Activated CD4-positive, alpha-beta T cell treated with anti-CD3 and anti-CD28 coated beads, Interleukin-2, amount 10 ng/mL, durations not matched to agents 24 days and 14 days (primary cell): Measurements from ENCODE around the gene RSBN1L. TPM values are rescaled to one million over a fixed set of nuclear protein-coding genes. Genes with fewer than 3 reads are reported as not detected.

ENCODE experiments used
- DNase-seq: peaks from one replicate; pipeline ENCODE4 v3.0.0; 2022
- H3K27ac Mint-ChIP-seq: one replicate; pipeline ENCODE4 v1.8.0; 2022; ENCODE audit warnings: mild to moderate bottlenecking, mixed read lengths
- H3K27me3 Mint-ChIP-seq: one replicate; pipeline ENCODE4 v1.8.0; 2022; ENCODE audit warnings: mixed read lengths
- H3K36me3 Mint-ChIP-seq: one replicate; pipeline ENCODE4 v1.8.0; 2022; ENCODE audit warnings: low read depth, mild to moderate bottlenecking, mixed read lengths
- H3K4me1 Mint-ChIP-seq: one replicate; pipeline ENCODE4 v1.8.0; 2021; ENCODE audit warnings: mixed read lengths
- H3K4me3 Mint-ChIP-seq: one replicate; pipeline ENCODE4 v1.8.0; 2022; ENCODE audit warnings: mild to moderate bottlenecking, moderate library complexity, mixed read lengths
- H3K9me3 Mint-ChIP-seq: one replicate; pipeline ENCODE4 v1.8.0; 2021; ENCODE audit warnings: mixed read lengths
- intact Hi-C: fragments of 100-400 bp; cut with micrococcal nuclease; formaldehyde crosslinking; loops from one replicate; pipeline ENCODE4 v1.15.1; 2023
- total RNA-seq: library from RNA; stranded (reverse); gene quantifications from 2 replicates; pipeline ENCODE4 v1.2.3, GENCODE V29; 2022

RSBN1L gene
- total RNA-seq, 1 donor from 2014 or later, result 31.3 TPM

- DNase-seq, result peak; percentile 80
- Mint-ChIP-seq H3K36me3 (peaks cover 29% of the 10 kb centered on the region), H3K9me3 (no peaks in the 10 kb centered on the region), H3K4me1 (peaks cover 60% of the 10 kb centered on the region), H3K27me3 (no peaks in the 10 kb centered on the region), H3K4me3 (peak overlapping the region; percentile 97), H3K27ac (peak overlapping the region; percentile 98)
- intact Hi-C loops, result loop anchor here (1.0 to 5.0 kb wide), 5 partner anchors 35 to 223 kb away; no protein-coding TSS in a partner anchor
Observed at GRCh38 chr7:77799078-77799964, 103.1 kb downstream of the RSBN1L start.

GRCh38 chr7:77800158-77800557 lies 103.9 kb downstream of the RSBN1L start:
- no peak for DNase-seq
- H3K27ac Mint-ChIP-seq, result peak overlapping the region; percentile 98
- no peaks in the 10 kb centered on the region for H3K9me3 Mint-ChIP-seq
- H3K27me3 Mint-ChIP-seq, result no peaks in the 10 kb centered on the region
- peaks cover 27% of the 10 kb centered on the region for H3K36me3 Mint-ChIP-seq
- peak overlapping the region; percentile 97 for H3K4me3 Mint-ChIP-seq
- intact Hi-C loops, result no loop called here
- H3K4me1 Mint-ChIP-seq, result peaks cover 60% of the 10 kb centered on the region

- Mint-ChIP-seq H3K36me3 (peaks cover 31% of the 10 kb centered on the region), H3K4me1 (peaks cover 60% of the 10 kb centered on the region), H3K4me3 (peak overlapping the region; percentile 97), H3K9me3 (no peaks in the 10 kb centered on the region), H3K27ac (peak overlapping the region; percentile 12), H3K27me3 (no peaks in the 10 kb centered on the region)
- intact Hi-C loops, result no loop called here
- no peak for DNase-seq
Observed at GRCh38 chr7:77800730-77801129, 104.5 kb downstream of the RSBN1L start.

- Mint-ChIP-seq H3K27me3 (no peaks in the 10 kb centered on the region), H3K4me3 (peak overlapping the region; percentile 67), H3K27ac (peak overlapping the region; percentile 79), H3K9me3 (peaks cover 3% of the 10 kb centered on the region), H3K4me1 (peaks cover 46% of the 10 kb centered on the region), H3K36me3 (peaks cover 48% of the 10 kb centered on the region)
- DNase-seq, result no peak
- intact Hi-C loops, result no loop called here
Observed at GRCh38 chr7:77802557-77803405, 106.5 kb downstream of the RSBN1L start.

GRCh38 chr7:77806425-77806824 lies 110.2 kb downstream of the RSBN1L start:
- H3K4me3 Mint-ChIP-seq, result no peak overlapping the region
- no peaks in the 10 kb centered on the region for H3K27me3 Mint-ChIP-seq
- H3K27ac Mint-ChIP-seq, result no peak overlapping the region
- intact Hi-C loops, result no loop called here
- peaks cover 37% of the 10 kb centered on the region for H3K4me1 Mint-ChIP-seq
- H3K9me3 Mint-ChIP-seq, result peaks cover 7% of the 10 kb centered on the region
- DNase-seq, result no peak
- H3K36me3 Mint-ChIP-seq, result peaks cover 56% of the 10 kb centered on the region

GRCh38 chr7:77808517-77808916 lies 112.3 kb downstream of the RSBN1L start:
- intact Hi-C loops, result no loop called here
- no peak for DNase-seq
- Mint-ChIP-seq H3K4me3 (no peak overlapping the region), H3K9me3 (peaks cover 7% of the 10 kb centered on the region), H3K27me3 (no peaks in the 10 kb centered on the region), H3K4me1 (peaks cover 33% of the 10 kb centered on the region), H3K36me3 (peaks cover 58% of the 10 kb centered on the region), H3K27ac (peak overlapping the region; percentile 11)

- Mint-ChIP-seq H3K9me3 (peaks cover 9% of the 10 kb centered on the region), H3K4me3 (no peak overlapping the region), H3K27ac (no peak overlapping the region), H3K27me3 (no peaks in the 10 kb centered on the region), H3K4me1 (peaks cover 23% of the 10 kb centered on the region), H3K36me3 (peaks cover 50% of the 10 kb centered on the region)
- intact Hi-C loops, result no loop called here
- DNase-seq, result no peak
Observed at GRCh38 chr7:77811516-77812289, 115.4 kb downstream of the RSBN1L start.

- H3K36me3 Mint-ChIP-seq, result peaks cover 52% of the 10 kb centered on the region
- peaks cover 26% of the 10 kb centered on the region for H3K4me1 Mint-ChIP-seq
- H3K9me3 Mint-ChIP-seq, result peaks cover 14% of the 10 kb centered on the region
- H3K27me3 Mint-ChIP-seq, result no peaks in the 10 kb centered on the region
- no peak overlapping the region for H3K27ac Mint-ChIP-seq
- no peak for DNase-seq
- no peak overlapping the region for H3K4me3 Mint-ChIP-seq
- intact Hi-C loops, result no loop called here
Observed at GRCh38 chr7:77812290-77812685, 116.0 kb downstream of the RSBN1L start.

- no peak for DNase-seq
- H3K4me1 Mint-ChIP-seq, result peaks cover 26% of the 10 kb centered on the region
- no peak overlapping the region for H3K4me3 Mint-ChIP-seq
- H3K9me3 Mint-ChIP-seq, result peaks cover 18% of the 10 kb centered on the region
- H3K27me3 Mint-ChIP-seq, result no peaks in the 10 kb centered on the region
- H3K27ac Mint-ChIP-seq, result peak overlapping the region; percentile 63
- H3K36me3 Mint-ChIP-seq, result peaks cover 50% of the 10 kb centered on the region
- intact Hi-C loops, result no loop called here
Observed at GRCh38 chr7:77813180-77813579, 116.9 kb downstream of the RSBN1L start.

- no peaks in the 10 kb centered on the region for H3K27me3 Mint-ChIP-seq
- peaks cover 47% of the 10 kb centered on the region for H3K9me3 Mint-ChIP-seq
- no peak overlapping the region for H3K27ac Mint-ChIP-seq
- no peak overlapping the region for H3K4me3 Mint-ChIP-seq
- intact Hi-C loops, result no loop called here
- DNase-seq, result no peak
- peaks cover 13% of the 10 kb centered on the region for H3K4me1 Mint-ChIP-seq
- H3K36me3 Mint-ChIP-seq, result peaks cover 80% of the 10 kb centered on the region
Observed at GRCh38 chr7:77819021-77819420, 122.8 kb downstream of the RSBN1L start.

- no peak for DNase-seq
- peaks cover 54% of the 10 kb centered on the region for H3K9me3 Mint-ChIP-seq
- no peak overlapping the region for H3K27ac Mint-ChIP-seq
- peaks cover 14% of the 10 kb centered on the region for H3K4me1 Mint-ChIP-seq
- H3K36me3 Mint-ChIP-seq, result peaks cover 84% of the 10 kb centered on the region
- H3K27me3 Mint-ChIP-seq, result no peaks in the 10 kb centered on the region
- intact Hi-C loops, result no loop called here
- H3K4me3 Mint-ChIP-seq, result no peak overlapping the region
Observed at GRCh38 chr7:77820967-77821366, 124.7 kb downstream of the RSBN1L start.

- peaks cover 11% of the 10 kb centered on the region for H3K4me1 Mint-ChIP-seq
- no peak overlapping the region for H3K4me3 Mint-ChIP-seq
- peaks cover 72% of the 10 kb centered on the region for H3K36me3 Mint-ChIP-seq
- intact Hi-C loops, result no loop called here
- no peak for DNase-seq
- peaks cover 46% of the 10 kb centered on the region for H3K9me3 Mint-ChIP-seq
- H3K27me3 Mint-ChIP-seq, result no peaks in the 10 kb centered on the region
- H3K27ac Mint-ChIP-seq, result no peak overlapping the region
Observed at GRCh38 chr7:77822269-77822668, 126.0 kb downstream of the RSBN1L start.

GRCh38 chr7:77823787-77824186 lies 127.5 kb downstream of the RSBN1L start:
- no peaks in the 10 kb centered on the region for H3K27me3 Mint-ChIP-seq
- no peak overlapping the region for H3K4me3 Mint-ChIP-seq
- peak overlapping the region; percentile 13 for H3K27ac Mint-ChIP-seq
- intact Hi-C loops, result no loop called here
- H3K4me1 Mint-ChIP-seq, result peaks cover 14% of the 10 kb centered on the region
- H3K9me3 Mint-ChIP-seq, result peaks cover 38% of the 10 kb centered on the region
- H3K36me3 Mint-ChIP-seq, result peaks cover 59% of the 10 kb centered on the region
- DNase-seq, result no peak
